HG03575 (cell line): ENCODE measurements around the gene VENTX.
"Not testable (repeated sequence)": the region's sequence is repeated elsewhere in the genome, so short reads cannot be mapped to it uniquely, and the experiment has no call there.

ENCODE experiments used
- ATAC-seq: cut with Tn5 transposase; IDR thresholded peaks from one replicate; pipeline ENCODE4 v1.9.1; 2021; ENCODE audit not compliant: unreplicated experiment, insufficient number of reproducible peaks, low FRiP score; ENCODE audit errors: extremely low read depth

The VENTX gene

DNA sequence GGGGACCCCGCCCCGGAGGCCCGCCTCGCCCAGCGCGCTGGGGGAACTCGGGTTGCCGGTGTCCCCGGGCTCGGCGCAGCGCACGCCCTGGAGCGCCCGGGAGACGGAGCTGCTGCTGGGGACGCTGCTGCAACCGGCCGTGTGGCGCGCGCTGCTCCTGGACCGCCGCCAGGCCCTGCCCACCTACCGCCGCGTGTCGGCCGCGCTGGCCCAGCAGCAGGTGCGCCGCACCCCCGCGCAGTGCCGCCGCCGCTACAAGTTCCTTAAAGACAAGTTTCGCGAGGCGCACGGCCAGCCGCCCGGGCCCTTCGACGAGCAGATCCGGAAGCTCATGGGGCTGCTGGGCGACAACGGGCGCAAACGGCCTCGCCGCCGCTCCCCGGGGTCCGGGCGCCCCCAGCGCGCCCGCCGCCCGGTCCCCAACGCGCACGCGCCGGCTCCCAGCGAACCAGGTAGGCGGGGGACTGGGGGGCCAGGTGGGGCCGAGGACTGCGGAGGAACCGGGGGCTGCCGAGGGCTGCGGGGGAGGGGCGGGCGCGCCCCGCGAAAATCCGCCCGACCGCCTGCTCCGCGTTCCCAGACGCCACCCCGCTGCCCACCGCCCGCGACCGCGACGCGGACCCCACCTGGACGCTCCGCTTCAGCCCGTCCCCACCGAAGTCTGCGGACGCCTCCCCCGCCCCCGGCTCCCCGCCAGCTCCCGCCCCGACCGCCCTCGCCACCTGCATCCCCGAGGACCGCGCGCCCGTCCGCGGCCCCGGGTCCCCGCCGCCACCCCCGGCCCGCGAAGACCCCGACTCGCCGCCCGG is 7.1 kb upstream of the VENTX start:
- ATAC-seq: no peak

DNA sequence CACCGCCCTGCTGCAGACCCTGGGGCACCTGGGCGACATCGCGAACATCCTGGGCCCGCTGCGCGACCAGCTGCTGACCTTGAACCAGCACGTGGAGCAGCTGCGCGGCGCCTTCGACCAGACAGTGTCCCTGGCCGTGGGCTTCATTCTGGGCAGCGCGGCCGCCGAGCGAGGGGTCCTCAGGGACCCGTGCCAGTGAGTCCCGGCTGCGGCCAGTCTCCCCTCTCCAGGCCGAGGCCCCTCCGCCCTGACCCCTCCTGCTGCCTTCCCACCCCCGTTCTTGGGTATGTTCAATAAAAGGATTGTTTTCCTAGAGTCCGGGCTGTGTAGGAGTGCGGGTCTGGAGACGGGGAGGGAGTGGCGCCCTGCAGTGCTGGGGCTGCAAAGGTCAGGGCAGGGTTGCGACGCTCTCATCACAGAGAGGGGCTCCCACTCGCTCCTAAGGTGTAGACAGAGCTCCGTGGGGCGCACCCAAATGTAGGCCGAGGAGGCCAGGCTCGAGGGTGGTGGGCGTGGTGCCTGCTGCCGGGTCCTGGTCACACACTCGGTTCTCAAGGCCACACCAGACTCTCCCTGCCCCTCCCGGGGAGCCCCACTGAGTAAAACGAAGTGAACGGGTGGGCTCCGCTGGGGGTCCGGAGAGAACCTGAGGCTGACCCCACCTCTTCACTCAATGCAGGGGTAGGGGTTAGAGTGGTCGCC is 6.3 kb upstream of the VENTX start:
- no peak for ATAC-seq

DNA sequence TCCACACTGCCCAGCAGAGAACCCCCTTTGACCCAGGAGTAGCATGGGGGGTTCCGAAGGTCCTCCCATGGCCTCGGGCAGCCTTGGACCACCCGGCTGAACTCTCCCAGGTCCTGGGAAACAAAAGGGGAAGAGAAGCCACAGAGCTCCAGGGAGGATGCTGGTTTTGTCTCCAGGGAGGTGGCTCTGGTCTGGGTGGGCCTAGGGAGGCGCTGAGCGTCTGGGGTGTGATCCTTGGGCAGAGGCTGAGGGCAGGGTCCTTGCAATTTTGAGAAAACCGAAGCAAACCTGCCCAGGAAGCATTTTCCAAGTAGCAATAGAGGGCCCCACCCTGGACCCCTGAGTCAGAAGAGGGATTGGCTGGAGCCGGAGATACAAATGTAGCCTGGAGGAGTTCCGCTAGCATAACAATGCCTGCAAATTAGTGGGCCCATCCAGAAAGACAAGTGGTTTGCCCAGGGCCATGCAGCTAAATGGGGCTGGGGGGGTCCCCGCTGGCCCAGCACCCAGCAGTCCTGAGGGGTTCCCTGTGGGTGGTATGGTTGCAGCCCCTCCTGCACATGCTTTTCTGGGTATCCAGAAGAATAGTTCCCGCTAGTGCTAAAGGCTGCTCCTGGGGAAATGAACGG is 5.6 kb upstream of the VENTX start:
- ATAC-seq: no peak

DNA sequence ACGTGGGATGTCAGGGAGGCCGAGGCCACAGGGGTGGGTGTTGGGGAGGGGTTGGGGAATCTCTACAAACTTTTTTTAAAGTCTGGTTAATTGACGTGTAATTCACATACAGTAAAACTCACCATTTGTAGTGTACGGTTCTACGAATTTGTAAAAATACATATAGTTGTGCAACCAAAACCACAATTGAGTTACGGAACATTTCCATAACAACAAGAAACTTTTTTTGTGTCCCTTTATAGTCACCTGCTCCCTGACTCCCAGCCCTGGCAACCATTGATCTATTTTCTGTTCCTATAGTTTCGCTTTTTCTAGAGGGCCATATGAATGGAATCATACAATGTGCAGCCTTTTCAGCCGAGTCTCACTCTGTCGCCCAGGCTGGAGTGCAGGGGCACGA is 2.9 kb upstream of the VENTX start:
- ATAC-seq: not testable (repeated sequence)

DNA sequence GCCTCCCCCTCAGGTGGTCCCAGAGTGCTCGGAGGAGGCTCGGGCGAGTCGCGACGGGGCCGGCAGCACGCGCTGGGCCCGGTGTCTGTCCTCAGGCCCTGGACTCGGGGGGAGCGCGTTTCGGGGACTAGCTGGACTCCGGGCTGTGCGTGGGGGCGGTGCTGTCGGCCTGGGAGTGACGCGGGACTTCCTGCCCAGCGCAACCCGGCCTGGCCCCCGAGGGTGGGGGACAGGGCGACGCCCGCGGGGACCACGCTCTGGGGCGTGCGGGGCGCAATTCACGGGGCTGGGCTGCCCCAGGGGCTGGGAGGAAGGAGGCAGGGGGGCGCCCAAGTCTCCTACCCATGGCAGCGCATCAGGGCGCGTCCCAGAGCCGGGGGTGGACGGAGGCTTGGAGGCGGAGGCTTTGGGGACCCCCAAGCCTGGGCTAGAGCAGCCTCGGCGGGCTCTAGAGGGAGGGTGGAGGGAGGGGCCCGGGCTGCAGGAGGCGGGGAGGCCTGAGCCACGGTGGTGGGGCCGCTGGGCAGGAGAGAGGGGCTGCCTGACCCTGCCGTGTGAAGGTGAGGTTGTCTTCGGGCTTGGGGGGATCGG is 2.3 kb upstream of the VENTX start:
- ATAC-seq: no peak

DNA sequence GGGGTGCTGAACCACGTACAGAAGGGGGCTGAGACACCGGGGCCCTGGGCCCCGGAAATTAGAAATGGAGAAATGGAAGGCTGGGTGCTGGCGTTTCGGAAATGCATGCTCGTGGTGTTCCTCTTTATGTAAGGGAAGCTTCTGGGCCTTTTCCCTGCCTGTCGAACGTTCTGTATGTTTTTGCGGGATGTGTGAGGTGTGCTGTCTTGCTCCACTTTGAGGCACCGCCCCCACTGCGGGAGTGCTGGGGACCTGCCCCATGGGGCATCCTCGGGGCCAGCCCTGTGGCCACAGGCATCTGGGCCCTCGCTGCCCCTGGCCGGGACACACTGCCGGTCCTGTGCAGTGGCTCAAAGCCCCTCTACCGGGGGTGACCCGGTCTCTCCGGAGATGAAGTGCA is 1.7 kb upstream of the VENTX start:
- no peak for ATAC-seq

DNA sequence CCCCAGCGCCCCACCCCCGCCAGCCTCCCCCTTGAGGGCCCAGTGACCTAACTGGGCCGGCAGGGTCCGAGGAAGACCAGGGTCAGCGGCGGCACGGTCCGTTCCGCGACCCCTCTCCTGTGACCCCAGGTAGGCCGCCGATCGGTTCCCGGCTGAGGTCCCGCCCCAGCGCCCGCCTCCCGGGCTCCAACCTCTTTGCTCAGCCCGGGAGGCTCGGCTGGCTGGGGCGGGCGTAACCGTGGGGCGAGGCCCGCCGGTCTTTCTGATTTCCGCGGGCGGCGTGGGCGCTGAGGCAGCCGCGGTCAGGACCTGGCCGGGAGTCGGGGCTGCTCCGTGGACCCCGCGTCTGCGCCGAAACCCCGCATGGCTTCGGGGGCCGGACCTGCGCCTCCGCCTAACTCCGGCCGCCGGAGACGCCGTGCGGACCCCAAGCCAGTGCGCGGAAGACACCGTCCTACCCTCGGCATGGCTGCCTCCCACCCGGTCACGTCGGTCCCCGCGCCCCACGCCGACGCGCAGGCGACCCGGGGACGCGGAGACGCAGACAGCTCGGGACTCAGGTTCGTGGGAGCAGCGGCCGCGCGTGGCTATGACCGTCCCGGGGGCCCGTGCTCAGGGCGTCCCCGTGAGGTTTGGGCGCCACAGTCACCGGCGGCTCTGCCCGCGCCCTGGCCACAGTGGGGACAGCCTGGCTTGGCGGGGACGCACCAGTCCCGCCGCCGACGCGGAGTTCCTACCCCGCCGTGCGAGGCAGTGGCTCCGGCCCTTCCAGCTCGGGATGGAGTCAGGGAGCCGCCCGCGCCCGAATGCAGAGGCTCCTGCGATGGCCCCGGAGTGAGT is 1.0 kb upstream of the VENTX start:
- ATAC-seq: no peak

DNA sequence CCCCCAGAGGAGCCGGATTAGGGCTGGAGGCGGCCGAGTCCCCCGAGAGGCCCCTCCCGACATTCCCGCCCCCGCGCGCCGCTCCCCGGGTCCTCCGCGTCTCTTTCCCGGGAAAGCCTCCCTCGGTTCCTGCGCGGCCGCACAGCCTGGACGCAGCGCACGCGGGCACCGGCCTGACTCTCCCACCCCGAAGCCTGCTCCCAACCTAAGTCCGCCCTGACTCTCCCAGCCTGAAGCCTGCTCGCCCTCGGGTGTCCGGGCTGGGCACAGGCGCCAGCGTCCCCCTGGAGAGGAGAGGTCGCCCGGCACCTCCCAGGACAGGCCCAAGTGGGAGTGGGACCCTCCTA is 441 bp upstream of the VENTX start:
- ATAC-seq: no peak

DNA sequence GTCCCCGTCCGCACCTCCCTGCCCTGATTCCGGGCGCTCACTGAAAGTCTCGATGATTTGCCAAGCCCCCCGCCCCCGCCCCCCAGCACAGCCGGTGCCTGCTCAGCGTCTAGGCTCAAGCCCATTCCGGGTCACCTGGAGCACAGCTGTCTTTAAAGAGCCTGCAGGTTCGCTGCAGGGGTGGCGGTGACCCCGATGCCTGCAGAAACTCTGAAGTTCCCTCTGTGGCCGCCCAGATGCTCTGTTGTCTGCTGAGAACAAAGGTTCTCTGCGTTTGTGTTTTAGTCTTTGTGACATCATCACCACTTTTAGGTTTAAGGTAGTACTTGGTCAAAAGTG is 780 bp downstream of the VENTX start:
- no peak for ATAC-seq

DNA sequence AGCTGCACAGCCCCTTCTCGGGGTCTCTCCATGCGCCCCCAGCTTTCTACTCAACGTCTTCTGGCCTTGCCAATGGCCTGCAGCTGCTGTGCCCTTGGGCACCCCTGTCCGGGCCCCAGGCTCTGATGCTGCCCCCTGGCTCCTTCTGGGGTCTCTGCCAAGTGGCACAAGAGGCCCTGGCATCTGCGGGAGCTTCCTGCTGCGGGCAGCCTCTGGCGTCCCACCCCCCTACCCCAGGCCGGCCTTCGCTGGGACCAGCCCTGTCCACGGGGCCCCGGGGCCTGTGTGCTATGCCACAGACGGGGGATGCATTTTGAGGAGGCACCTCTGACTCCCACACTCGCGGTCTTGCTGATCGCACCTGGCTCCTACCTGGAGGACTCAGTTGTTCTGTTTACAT is 2.3 kb downstream of the VENTX start:
- ATAC-seq: no peak

DNA sequence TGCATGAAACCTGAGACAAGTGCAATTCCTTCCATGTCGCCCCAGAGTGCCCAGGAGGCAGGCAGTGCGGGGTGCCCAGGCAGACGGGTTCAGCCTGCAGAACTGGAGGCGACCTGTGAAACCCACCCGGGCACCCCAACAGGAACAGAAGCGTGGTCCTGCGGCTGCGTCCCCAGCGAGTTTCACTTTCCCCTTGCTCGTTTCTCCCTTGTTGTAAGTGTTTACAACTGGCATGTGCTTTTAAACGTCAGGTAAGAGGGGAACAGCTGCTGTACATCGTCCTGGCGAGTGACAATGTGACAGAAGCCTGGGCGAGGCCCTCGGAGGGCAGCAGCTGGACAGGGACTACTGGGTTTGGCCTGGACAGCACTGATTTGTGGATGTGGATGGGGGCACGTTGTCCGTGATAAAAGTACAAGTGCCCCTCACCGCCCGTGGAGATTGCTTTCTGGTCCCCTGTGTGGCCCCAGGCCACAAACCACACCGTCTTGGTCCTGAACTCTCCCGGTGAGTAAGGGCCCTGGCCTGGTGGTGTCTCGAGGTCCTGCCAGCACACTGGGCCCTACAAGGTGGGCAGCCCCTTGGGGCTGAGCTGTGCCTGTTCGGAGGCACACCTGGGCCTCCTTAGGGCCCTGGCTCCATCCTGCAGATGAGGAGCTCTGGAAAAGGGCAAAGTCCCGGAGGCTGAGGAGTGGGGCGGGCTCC is 4.0 kb downstream of the VENTX start:
- no peak for ATAC-seq

DNA sequence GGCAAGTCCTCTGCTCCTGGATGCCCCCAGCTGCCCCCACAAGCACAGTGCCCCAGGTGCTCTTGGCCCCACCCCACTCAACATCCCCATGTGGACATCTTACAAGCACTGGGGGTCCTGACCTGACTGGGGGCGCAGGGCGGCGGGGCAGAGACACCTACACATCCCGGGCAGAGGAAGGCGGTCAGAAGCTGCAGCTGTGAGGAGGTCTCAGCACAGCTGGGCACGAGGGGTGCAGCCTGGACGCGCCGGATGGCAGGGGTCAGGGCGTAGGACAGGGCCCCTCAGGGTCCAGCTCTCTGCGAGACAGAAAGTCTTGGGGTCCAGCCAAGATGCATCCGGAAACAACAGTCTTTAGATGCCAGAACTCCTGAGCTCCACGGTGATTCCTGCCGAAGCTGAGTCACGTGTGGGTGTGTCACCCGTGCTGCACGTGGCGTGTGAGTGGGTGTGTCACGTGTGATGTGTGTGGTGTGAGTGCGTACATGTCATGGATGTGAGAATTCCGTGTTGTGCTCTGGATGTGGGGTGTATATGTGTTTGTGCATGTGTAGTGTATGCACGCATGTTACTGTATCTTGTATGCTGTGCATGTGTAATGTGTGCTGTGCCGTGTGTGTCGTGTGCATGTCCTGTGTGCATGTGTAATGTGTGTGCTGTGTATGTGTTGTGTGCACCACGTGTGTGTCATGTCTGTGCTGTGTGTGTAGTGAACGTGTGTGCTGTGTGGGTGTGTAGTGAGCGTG is 5.1 kb downstream of the VENTX start:
- ATAC-seq: no peak

DNA sequence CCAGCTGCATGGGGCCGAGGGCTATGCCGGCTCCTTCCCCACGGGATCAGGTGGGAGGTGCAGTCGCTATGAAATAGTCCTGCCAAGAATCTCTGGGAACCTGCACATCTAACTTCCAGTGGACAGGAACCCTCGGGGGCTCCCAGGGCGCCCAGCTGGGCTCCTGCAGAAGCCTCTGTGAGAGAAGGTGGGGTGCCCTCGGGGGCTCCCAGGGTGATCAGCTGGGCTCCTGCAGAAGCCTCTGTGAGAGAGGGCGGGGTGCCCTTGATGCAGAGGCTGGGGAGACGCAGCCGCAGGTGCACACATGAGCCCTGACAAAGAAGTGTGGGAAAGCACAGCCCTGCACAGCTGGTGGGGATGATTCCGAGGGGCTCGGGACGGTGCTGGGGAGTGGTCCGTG is 5.9 kb downstream of the VENTX start:
- ATAC-seq: no peak

DNA sequence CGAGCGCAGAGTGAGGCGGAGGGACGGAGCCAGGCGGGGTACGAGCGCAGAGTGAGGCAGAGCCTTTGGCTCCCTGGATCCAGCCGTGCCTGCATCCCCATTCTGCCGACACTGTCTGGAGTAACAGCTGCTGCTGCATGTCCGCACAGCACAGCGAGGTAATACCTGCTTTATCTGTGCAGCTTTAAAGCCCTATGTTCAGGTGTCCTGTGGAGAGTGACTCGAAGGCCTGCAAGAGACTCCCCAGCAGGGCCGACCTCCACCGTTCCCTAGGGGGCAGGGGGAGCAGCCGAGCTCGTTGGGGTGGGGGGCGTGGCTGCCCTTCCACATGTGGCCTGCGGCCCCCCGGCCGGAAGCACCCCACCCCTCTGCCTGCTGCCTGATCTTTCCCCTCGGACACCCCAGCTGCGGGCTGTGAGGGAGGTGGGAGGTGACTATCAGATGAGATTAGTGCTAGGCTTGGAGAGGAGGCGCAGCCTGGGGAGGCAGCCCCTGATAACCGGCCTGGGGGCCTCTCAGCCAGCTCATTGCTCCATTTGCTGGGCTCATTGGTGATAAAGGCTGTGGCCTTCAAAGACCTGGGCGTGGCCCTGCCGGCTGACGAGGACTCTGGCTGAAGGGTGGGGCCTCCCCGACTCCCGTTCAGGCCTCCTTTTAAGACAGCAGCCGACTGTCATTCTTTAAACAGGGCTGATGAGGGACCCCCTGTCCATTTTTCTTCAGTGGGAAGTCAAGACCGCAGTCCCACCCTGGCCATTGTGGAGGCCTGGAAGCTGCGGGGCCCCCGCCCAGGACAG is 8.0 kb downstream of the VENTX start:
- ATAC-seq: no peak

DNA sequence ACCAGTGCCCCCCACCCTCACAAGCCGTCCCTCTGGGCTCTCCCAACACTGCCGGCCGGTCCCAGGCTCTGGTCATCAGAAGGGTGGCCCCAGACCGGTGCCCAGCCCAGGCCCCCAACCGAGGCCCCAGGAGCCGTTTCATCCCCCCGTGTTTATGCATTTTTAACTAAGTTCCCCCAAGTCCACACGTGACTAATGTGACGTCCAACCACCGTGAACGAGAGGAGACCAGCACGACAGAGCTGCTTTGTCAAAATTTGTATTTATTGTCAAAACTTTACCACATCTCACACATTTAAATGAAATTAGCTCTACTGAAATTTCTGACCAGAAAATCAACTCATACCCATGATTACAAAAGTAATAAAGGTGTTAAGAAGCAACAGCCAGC is 8.6 kb downstream of the VENTX start:
- no peak for ATAC-seq

DNA sequence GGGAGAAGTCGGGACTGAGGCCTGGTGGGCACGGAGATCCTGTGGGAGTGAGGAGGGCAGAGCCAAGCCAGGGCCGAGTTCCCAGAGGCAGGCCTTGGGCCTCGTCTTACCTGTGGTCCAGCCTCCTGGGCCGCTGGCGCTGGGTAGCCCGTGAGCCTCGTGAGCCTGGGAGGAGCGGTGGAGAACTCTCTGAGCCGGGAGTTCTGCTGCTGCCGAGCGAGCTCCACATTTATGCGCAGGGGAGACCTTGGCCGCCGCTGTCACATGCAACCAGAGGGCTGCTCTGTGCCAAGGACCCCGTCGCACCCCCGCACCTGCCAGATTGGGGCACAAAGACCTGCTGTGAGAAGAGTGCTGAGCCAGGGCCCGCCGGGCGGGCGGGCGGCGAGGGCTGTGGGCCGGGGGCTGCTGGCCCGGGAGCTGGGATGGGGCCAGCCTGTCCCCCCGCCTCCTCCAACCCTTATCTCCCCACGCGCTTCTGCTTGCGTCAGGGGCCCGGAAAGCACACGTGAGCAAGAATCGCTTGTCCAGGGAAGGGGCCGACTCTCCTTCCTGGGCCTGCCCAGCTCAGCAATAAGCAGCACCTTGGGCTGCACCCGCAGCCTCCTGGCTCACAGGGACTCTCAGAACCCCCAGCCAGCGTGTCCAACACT is 10.2 kb downstream of the VENTX start:
- no peak for ATAC-seq

DNA sequence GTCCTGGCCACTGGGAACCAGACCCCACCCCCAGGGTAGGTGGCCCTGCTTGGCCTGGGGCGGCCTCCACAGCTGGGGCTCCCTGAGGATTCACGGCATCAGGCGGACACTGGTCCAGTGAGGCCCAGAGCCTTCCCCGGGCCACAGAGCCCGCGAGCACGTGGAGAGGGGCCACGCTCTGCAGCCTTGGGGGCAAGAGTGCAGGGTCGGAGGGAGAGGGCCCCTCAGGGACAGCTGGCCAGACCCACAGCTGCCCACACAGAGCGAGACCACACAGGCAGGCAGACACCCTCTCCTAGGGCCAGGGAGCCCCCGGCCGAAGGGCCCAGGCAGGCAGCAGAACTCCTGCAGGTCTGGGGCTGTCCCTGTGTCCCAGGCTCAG is 10.7 kb downstream of the VENTX start:
- ATAC-seq: no peak
